NCI-H526 (cell line): ENCODE data around the gene BRCC3.
A peak's percentile ranks its signal among the peaks of the same experiment; 100 is the strongest.

Experiments used
- DNase-seq, 2 experiments: peaks; one replicate each; lab custom pipeline; 2025; lab: John Stamatoyannopoulos, UW

The BRCC3 gene

DNA sequence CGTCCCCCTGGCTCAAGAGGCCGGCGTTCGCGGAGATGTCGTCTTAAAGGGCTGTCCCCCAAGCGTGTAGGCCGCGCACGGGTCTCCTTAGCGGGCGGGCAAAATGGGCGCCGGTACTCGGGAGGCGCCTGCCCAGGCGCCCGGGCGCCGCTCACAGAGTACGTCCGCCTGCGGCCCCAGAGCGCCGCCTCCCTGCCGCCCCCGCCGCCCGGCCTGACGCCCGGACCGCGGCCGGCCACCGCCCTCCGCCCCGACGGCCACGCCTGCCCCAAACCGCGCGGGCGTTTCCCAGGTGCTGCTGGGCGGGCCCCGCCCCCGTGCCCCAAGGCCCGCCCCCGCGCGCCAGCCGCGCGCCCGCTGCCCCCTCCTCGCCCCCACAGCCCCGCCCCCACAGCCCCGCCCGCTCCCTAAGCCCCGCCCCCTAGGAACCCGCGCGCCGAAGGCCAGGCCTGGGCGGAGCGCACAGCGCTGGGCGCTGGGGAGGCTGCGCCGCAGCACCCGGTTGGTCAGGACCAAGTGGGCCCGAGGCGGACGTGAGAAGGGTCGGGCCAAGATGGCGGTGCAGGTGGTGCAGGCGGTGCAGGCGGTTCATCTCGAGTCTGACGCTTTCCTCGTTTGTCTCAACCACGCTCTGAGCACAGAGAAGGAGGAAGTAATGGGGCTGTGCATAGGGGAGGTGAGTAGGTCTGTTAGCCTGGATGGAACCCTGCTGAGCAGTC, at the start of gene BRCC3, which contains the start of the genes CMC4 and MTCP1:
Gene BRCC3 (plus strand): TSS at position 534 of the 719 bp plus-strand sequence. CDS start 20 bp downstream, at position 554.
Gene CMC4 (minus strand): TSS at position 162 of the 719 bp plus-strand sequence. CDS start 7,113 bp downstream, outside the sequence.
Gene MTCP1 (minus strand): TSS at position 162 of the 719 bp plus-strand sequence. CDS start 5,126 bp downstream, outside the sequence.
- DNase-seq = peak; percentile 84 to 99

DNA sequence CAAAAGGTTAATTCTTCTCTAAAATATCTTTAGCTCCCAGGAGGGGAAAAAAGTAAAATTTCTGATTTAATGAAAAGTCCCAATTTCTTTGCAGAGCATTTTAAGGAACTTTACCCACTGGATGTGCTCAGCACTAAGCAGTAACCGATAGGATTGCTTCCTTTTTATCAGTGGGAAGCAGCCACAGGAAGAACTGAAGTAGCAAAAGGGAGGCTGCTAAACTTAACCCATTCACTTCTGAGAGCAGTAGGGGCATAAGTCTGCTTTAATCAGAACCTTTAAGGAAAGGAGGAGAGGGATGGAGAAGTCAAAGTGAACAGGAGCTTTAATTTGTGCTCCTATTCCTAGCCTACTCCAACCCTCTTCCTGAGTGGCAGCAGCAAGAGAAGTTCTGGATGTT, 48.7 kb upstream of the BRCC3 start, which contains the start of gene F8:
Gene F8 (minus strand): TSS at position 139 of the 400 bp plus-strand sequence. CDS start 171 bp downstream, outside the sequence.
- DNase-seq = peak; percentile 64 to 78

DNA sequence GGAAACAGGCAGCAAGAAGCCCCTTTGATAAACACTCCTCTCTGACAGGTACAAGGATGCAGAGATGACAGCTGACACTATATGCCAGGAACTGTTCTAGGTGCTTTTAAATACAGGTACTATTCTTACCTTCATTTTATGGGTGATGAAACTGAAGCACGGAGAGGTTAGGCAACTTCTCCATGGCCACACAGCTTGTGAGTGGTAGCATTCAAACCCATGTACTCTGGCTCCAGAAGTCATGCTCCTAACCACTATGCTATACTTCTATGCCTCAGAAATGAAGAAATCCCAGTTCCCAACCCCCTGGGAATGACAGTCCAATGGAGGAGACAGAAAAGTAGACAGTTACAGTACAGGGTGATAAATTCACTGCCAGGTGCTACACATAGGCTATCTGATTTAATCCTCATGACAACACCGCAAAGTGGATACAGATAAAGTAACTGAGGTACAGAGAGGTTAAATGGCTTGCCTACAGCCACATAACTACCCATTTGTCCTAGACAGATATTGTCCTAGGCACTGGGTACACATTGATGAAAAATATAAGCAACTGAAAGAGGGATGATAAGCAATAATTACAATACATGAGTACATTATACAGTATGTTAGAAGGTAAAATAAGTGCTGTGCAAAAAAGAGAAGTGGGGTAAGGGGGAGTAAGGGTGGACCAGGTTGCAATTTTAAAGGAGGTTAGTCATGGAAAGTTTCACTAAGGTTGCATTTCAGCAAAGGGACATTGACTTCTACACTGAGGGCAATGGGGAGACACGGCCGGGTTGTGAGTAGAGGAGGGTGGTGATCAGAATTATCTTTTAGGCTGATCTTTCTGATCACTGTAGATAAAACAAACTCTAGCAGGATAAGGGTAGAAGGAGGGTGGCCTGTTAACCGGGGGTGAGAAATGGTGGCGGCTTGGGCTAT, 47.1 kb upstream of the BRCC3 start:
- DNase-seq = no peak

DNA sequence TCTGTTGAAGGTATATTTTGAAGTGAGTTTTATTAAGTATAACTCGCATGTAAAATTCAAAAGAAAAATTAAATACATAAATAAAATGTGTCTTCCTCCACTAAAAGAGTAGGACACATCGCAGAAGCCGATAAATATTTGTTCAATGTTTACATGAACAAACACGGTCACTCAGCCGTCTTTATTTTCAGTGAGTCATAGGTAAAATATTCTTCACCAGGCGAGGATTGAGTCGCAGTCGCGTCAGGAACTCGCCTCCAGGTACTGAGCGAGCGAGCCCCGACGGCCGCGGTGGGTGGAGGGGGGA, 44.9 kb upstream of the BRCC3 start:
- no peak for DNase-seq

DNA sequence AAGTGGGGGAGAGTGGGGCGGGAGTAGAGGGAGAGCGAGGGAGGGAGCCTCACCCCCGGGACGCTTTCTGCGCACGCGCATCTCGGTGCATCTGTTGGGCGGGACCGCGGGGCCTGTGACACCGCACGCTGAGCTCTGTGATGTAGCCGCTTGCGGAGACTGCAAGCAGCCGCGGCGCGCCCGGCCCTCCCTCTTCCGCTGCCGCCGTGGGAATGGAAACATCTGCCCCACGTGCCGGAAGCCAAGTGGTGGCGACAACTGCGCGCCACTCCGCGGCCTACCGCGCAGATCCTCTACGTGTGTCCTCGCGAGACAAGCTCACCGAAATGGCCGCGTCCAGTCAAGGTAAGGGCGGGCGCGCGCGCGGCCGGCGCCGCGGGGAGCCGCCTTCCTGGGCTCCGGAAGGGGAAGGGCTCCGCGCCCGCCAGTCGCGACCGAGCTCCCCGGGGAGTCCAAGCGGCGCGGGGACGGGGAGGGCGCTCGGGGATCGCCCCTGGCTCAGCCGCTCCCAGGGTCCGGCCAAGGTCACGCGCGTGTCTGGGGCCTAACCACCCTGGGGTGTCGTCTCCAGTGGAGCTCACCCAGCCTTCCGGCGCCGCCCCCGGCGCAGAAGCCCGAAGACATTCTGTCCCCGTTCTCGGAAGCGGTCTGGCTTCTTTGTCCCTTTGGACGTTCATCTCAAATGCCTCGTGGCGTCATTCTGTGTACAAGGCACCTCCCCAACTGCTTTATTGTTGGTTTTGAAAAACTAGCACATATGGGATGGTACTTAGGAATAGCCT, 44.4 kb upstream of the BRCC3 start, which contains the start of gene FUNDC2:
Gene FUNDC2 (plus strand): TSS at position 118 of the 782 bp plus-strand sequence. CDS start 95 bp downstream, at position 213.
- DNase-seq = peak; percentile 98 to 99

DNA sequence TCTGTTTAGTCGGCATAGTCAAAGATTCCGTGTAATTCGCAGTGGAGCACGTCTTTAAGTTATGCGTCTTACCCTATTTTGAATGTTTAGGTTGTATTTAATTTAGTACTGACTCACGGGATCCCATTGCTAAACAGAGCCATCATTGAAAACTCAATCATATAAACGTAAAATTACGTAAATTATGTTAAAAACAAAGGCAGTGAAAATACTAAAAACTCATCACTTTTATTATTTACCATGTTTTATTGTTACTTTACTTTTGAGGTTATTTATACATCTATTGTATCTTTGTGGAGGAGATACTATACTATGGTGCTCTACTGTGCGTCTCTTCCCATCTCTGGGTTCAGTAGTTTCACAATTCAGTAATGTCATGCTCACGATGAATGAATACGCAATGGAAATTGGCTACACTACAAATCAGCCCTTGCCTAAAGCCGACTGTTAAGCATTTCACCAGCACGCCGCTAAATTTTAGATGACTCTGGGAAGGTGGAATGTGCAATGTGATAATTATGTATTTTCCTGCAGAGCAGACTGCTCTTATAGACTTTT, 43.7 kb upstream of the BRCC3 start:
- peak; percentile 62 to 68 for DNase-seq

DNA sequence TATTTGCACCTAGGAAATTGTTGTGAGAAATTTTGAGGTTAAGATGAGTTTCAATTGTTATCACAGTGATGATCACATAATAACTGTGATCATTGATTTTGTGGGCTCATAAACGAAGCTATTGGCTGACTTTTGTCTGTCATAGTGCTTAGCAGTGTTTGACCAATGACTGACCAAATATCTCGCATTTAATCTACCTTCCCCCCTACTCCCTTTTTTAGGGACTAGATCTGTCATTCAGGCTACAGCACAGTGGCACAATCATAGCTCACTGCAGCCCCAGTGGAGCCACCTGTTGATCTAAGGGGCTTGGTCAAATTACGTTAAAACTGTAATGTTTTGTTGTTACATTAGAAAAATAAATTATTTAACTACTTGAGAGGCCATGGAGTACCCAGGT, 43.2 kb upstream of the BRCC3 start:
- DNase-seq = peak in 1 of 2 experiments; percentile 52

DNA sequence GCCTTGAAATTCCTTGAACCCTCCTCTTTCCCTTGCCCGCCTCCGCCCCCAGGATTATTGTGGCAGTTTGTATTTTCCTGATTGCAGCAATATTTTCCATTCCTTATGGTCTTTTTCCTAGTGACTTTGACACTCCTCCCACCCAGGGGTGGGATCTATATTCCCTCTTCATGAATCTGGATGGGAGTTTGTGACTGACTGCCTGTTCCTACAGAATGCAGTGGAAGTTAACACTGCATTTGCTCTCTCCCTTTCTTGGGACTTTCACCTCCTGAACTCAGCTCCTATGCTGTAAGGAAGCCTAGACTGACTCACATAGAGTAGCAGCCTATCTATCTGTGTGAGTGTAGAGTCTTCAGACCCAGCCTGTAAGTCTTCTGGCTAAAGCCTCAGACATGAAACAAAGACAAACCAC, 42.4 kb upstream of the BRCC3 start:
- no peak for DNase-seq

DNA sequence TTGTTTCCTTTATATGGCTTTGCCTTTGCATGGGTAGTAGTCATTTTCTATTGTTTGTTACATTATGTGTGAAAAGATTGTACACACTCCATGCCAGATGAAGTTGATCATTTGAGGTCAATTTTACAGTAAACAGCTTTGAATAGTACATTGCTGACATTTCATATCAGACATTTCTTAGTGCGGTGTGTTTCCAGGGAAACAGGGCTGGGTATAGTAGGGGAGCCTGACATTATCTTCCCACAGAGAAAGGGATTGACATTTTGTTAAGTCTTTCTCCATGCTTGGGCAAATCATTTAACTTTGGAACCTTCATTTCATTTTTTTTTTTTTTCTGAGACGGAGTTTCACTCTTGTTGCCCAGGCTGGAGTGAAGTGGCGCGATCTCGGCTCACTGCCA, 39.7 kb upstream of the BRCC3 start:
- DNase-seq = no peak

DNA sequence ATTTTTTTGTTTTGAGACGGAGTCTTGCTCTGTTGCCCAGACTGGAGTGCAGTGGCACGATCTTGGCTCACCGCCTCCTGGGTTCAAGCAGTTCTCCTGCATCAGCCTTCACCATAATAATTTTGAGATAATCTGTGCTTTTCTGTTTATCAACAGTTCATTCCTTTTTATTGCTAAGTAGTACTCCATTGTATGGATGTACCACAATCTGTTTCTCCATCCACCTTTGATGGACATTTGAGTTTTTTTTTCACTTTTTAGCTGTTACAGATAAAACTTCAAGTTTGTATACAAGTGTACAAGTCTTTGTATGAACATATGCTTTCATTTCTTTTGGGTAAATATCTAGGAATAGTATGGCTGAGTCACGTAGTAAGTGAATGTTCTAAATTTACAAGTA, 35.6 kb upstream of the BRCC3 start:
- DNase-seq = no peak

DNA sequence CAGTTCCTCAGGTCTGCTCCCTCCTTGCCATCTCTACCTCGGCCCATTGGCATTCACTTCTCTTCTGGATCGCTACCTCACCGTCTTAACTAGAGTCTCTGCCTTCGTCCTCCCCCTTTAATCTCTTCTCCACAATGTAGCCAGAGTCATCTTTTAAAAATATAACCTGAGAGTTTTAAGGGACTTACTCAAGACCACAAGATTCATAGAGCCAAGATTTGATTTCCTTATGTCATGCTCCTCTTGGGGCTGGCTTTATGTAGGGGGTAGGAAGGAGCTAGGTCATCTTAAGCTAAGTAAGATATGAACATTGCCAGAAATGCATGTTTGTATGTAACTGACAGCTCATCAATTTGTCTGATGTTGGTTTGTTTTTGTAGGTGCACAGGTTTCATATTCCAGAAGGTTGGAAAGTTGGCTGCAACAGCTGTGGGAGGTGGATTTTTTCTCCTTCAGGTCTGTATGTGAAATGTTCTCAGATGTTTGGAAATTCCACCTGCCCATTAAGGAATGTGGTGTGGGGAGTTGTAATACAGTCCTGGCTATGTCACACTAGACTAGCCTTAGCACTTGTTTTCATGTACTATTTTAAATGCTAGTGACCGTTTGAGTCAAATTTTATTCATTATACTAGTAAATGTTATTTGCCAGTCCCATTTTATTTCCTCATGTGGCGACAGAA, 25.0 kb upstream of the BRCC3 start:
- DNase-seq = peak in 1 of 2 experiments; percentile 33

DNA sequence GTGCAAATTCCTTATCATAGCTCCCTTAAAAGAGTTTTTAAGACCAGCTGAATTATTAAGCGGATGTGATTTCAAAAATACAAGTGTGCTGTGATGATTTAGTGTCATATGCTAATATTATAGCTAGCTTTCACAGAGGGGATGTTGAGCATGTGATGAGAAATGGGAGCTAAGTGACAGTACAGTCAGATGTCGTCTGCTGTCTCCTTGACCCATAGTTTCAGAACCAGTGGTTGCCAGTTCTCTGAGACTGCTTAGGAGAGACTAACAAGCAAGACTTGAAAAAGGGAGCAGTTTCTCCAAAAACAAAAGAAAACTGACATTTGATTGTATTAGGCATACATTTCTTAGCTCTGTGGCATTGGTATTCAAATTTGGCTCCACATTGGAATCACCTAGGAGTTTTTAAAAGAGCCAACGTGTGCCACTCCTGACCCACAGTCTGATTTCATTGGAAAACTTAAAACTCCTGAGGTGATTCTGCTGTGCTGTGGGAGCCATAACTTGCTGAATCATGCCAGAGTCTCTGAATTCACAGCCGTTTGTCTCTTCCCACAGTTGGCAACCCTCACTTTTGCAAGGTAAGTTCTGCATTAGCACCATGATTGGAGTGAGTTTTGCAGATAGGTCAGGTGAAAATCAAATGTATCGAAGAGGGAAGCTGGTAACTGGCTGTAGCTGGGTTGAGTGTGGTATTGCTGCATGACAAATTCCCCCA, 24.3 kb upstream of the BRCC3 start:
- DNase-seq = peak in 1 of 2 experiments; percentile 40

DNA sequence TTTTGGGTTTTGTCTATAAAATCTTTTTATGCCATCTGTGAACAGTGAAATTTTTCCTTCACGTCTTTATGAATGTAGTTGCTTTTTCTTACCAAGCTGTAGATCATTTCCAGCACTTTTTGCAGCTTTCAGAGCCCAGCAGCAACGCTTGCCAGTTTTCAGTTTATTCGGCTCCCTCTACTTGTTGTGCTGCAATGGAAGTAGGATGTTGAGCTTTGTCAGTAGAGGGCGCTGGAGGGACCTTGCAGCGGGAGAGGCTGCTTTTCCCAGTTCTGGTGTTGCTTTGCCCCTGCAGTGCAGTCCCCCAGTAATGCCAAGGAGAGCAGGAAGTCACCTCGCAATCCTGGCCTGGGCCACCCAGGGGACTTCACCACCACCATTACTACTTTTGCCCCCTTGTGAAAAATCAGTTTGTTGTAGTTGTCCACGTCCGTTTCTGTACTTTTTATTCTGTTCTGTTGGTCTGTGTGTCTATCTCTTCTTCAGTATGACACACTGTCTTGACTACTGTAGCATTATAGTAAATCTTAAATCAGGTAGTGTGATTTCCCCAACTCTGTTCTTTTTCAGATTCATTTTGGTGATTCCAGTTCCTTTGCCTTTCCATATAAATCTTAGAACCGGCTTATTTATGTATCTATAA, 22.2 kb upstream of the BRCC3 start:
- DNase-seq = peak; percentile 23 to 84

DNA sequence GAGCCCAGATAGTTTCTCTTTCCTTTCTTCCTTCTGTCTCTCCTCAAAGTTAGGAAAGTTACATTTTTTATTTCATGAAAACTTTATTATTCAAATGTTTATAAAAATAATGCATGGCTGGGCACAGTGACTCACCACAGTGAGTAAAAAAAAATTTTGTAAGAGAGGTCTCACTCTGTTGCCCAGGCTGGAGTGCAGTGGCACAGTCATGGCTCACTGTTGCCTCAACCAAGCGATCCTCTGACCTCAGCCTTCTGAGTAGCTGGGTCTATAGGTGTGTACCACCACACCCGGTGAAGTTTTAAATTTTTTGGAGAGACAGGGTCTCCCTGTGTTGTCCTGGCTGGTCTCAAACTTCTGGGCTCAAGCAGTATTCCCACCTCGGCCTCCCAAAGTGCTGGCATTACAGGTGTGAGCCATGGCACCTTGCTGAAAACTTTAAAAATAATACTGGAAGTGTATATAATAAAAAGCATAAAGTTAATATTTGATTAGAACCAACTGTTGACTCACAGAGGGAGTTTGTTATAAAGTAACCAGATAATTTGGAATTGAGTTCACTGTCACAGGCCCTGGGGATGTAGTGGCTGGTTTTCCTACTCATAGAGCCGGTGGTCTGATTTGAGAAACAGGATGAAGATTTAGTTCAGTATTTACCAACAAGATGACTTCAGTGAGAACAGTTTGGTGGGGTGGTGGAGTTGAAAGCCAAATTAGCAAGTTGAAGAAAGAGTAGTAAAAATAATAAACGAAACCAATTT, 18.4 kb upstream of the BRCC3 start:
- DNase-seq = no peak

DNA sequence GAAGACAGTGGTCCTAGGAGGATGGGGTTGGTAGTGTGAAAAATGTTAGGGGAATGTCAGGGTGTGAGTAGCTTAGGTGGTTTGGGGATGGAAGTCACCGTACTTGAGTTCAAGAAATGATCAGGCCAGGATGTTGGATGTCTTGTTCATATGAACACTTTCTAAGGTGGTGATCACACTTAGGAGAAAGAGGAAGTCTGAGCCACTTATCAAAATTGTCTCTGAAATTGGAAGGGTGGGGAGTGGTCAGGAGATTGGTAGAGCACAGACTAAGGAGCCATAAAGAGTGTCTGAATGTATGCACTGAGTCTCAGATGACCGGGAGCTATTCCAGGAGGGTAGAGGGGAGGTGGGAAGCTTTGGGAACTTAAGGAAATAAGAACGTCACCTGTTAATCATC, 17.7 kb upstream of the BRCC3 start:
- no peak for DNase-seq

DNA sequence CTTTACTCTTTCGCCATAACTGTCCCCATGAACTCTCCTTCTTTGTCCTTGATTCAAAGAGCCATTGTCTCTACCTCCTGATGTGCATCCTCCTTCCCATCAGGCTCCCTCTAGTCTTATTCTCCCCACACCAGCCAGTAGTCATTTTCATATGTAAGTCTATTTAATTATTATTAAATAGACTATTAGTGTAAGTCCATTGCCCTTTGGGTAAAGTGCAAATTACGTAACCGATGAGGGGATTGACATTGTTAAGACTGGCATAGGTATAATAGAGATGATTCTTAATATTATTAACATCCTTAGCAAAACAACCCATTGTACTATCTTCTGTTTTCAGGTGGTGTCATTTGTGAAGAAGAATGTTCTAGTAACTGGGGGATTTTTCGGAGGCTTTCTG, 17.1 kb upstream of the BRCC3 start:
- no peak for DNase-seq

DNA sequence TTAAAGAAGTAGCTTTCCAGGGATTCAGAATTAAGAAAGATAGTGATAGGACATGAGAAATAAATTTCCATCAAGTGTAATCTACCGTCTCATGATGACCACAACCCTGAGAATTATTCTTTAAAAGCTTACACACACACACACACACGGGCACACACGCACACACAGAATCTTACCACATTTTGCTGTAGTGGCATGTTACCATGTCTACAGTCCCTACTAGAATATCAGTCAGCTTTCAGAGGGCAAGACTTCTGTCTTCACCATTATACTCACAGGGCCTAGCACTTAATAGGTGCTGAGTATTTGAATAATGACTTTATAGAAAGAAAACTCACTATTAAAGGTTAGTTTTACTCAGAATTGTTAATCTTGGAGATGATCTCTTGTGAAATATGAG, 15.8 kb upstream of the BRCC3 start:
- no peak for DNase-seq

DNA sequence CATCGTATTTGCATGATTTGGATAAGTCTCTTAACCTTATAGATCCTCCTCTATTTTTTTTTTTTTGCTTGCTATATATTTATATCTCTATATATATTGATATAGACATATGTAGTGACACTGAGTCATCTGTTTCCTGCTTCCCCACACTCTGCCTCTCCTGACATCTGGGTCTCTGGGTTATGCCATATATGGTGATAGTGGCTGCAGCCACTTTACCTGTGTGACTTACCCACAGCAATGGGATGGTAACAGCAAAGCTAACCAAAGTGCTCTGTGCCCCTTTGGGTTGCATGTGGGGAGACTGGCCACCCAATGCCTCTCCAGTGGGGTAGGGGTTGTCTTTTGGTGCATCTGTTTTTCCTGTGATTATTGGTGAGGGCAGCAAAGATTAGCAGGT, 14.8 kb upstream of the BRCC3 start:
- no peak for DNase-seq
